Measurements from ENCODE around the gene ZFYVE26. TPM values are rescaled to one million over a fixed set of nuclear protein-coding genes. Genes with fewer than 3 reads are reported as not detected.

Gene ZFYVE26
- total RNA-seq, 1 experiment from 2014 or later, result 19.9 TPM

DNA sequence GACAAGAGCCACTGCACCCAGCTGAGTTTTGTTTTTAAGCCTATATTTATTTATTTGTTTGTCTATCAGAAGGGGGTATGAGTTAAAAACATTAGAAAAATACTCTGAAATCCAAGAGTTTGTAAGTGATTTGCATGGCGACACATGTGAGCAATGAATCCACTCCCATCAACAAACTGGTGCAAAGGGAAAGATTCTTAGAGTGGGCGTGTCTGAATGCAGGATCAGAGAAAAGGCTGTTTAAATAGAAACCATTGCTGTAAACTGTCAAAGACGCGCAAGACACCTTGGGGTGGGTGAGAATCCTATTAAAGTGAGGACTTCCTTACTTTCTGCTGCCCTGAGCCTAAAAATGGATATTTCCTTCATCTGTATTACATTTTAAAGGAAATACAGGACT lies 51.9 kb downstream of the ZFYVE26 start:
- no peak overlapping the region for H3K56ac ChIP-seq (ENCODE audit: insufficient read length, low read depth, low read length)
- H3K18ac ChIP-seq (ENCODE audit: insufficient read length, low read depth, low read length), result no peak overlapping the region
- no peak overlapping the region for H2BK5ac ChIP-seq (ENCODE audit: insufficient read length, low read length)
- no peak overlapping the region for H3K14ac ChIP-seq (ENCODE audit: insufficient read depth, low read length)
- Mint-ChIP-seq H3K27me3 (ENCODE audit: low read depth) (no peaks in the 10 kb centered on the region), H3K4me3 (no peak overlapping the region), H3K4me1 (no peaks in the 10 kb centered on the region), H3K36me3 (ENCODE audit: insufficient read depth in 1 of 3, low read depth in 3 of 3) (peaks cover 7 to 65% (median 53%) of the 10 kb centered on the region in 3 experiments; a peak in 6 of 7 replicates), H3K9me3 (no peaks in the 10 kb centered on the region), H3K27ac (no peak overlapping the region)
- no peak overlapping the region for H2BK12ac ChIP-seq (ENCODE audit: insufficient read length, low read depth, low read length)
- no peak overlapping the region for H3K4me2 ChIP-seq (ENCODE audit: insufficient read depth, insufficient read length, low read length)
- H2BK120ac ChIP-seq (ENCODE audit: low read depth, low read length, poor library complexity, severe bottlenecking), result no peak overlapping the region
- H3K27ac ChIP-seq (ENCODE audit: insufficient read length, low read depth, low read length), result no peak overlapping the region
- H3K9me3 ChIP-seq (ENCODE audit: control insufficient read depth, low read depth, low read length), result no peaks in the 10 kb centered on the region
- H3K9ac ChIP-seq (ENCODE audit: extremely low read depth, insufficient read length, low read length), result no peak overlapping the region
- H4K5ac ChIP-seq (ENCODE audit: insufficient read length, low read depth, low read length), result no peak overlapping the region
- TF ChIP-seq, protein P1, sequence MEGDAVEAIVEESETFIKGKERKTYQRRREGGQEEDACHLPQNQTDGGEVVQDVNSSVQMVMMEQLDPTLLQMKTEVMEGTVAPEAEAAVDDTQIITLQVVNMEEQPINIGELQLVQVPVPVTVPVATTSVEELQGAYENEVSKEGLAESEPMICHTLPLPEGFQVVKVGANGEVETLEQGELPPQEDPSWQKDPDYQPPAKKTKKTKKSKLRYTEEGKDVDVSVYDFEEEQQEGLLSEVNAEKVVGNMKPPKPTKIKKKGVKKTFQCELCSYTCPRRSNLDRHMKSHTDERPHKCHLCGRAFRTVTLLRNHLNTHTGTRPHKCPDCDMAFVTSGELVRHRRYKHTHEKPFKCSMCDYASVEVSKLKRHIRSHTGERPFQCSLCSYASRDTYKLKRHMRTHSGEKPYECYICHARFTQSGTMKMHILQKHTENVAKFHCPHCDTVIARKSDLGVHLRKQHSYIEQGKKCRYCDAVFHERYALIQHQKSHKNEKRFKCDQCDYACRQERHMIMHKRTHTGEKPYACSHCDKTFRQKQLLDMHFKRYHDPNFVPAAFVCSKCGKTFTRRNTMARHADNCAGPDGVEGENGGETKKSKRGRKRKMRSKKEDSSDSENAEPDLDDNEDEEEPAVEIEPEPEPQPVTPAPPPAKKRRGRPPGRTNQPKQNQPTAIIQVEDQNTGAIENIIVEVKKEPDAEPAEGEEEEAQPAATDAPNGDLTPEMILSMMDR (conservative IDR thresholded peaks at IDR 0.05), result no peak
- no CpG with 5 or more reads among the region's 4 CpGs for WGBS (ENCODE audit: extremely low coverage, insufficient read length, low lambda C conversion rate)
- H2BK15ac ChIP-seq (ENCODE audit: low read depth, low read length), result no peak overlapping the region
- H2AK5ac ChIP-seq (ENCODE audit: insufficient read length, low read length), result no peak overlapping the region
- H3K4ac ChIP-seq (ENCODE audit: low read depth, low read length), result no peak overlapping the region
- H3K79me2 ChIP-seq (ENCODE audit: insufficient read depth, low read length), result no peaks in the 10 kb centered on the region
- H2BK20ac ChIP-seq (ENCODE audit: low read depth, low read length, poor library complexity, severe bottlenecking), result no peak overlapping the region
- H3K79me1 ChIP-seq (ENCODE audit: insufficient read depth, low read depth, low read length, poor library complexity, severe bottlenecking), result no peaks in the 10 kb centered on the region
- no peak for DNase-seq
- no peaks in the 10 kb centered on the region for H4K20me1 ChIP-seq (ENCODE audit: control insufficient read depth, insufficient read depth, insufficient read length)
- no peak overlapping the region for H4K8ac ChIP-seq (replicated peaks; ENCODE audit: insufficient read length, low read depth, low read length)
- H3K27me3 ChIP-seq (ENCODE audit: insufficient read depth, low read length), result no peaks in the 10 kb centered on the region
- no peaks in the 10 kb centered on the region for H3K4me1 ChIP-seq (ENCODE audit: insufficient read depth, low read length)
- no peak overlapping the region for H2AFZ ChIP-seq (ENCODE audit: low read length)
- H3K23me2 ChIP-seq (ENCODE audit: insufficient read length, low read depth, low read length, poor library complexity, severe bottlenecking), result no peaks in the 10 kb centered on the region
- no peak overlapping the region for H3T11ph ChIP-seq (ENCODE audit: low read length)
- no peak overlapping the region for H4K91ac ChIP-seq (ENCODE audit: insufficient read length, low read depth, low read length)
- no peak overlapping the region for H3K23ac ChIP-seq (ENCODE audit: insufficient read length, low read depth, low read length)

Data from H9 (cell line).